Measurements from ENCODE around the gene TASOR2. TPM values are rescaled to one million over a fixed set of nuclear protein-coding genes. Genes with fewer than 3 reads are reported as not detected.

The TASOR2 gene
- total and polyA plus RNA-seq, 2 donors (not counting 3 experiments of a cell fraction or from before 2014, with no cell fraction given): 13.6 to 49.9 TPM

DNA sequence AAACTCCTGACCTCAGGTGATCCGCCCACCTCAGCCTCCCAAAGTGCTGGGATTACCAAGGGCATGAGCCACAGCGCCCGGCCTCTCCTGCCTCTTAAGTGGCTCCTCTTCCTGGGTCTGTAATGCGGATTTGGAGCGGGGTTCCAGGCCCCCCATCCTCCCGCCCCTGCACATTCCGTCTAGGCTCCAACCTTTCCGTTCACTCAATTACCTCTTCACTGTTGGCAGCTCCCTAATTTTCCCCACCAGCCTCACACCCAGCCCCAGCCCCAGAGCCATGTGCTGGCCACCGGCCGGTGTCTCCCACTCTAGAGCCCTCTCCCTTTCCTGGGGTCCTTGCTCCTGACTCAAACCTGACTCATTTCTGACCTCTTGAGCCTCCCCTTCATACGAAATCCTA lies 34.9 kb upstream of the TASOR2 start:
- Histone ChIP-seq H3K36me3 (ENCODE audit: control insufficient read depth in 2 of 2, extremely low read depth in 1 of 2, insufficient read depth in 2 of 2, low read length in 2 of 2) (no peaks in the 10 kb centered on the region), H3K9ac (replicated peaks; ENCODE audit: extremely low read depth, insufficient read depth, low read length) (no peak overlapping the region), H3K4me2 (ENCODE audit: insufficient read depth, low read length) (no peak overlapping the region), H3K27me3 (ENCODE audit: control insufficient read depth in 2 of 2, insufficient read depth in 2 of 2, low read length in 2 of 2) (no peaks in the 10 kb centered on the region), H3K4me3 (replicated peaks in 1 of 3; ENCODE audit: insufficient read depth in 1 of 3, low read depth in 1 of 3, low read length in 3 of 3) (no peak overlapping the region), H3K9me3 (replicated peaks; ENCODE audit: control insufficient read depth, insufficient read depth, low read length) (no peaks in the 10 kb centered on the region), H3K9me1 (replicated peaks; ENCODE audit: control insufficient read depth, extremely low read depth, insufficient read depth, low read length) (no peaks in the 10 kb centered on the region), H3K79me2 (ENCODE audit: control insufficient read depth, insufficient read depth, low read length) (no peaks in the 10 kb centered on the region), H4K20me1 (replicated peaks; ENCODE audit: control insufficient read depth, extremely low read depth, insufficient read depth, low read length) (no peaks in the 10 kb centered on the region), H2AFZ (ENCODE audit: low read depth, low read length) (no peak overlapping the region), H3K27ac (ENCODE audit: insufficient read depth, low read depth, low read length) (no peak overlapping the region), H3K4me1 (ENCODE audit: control insufficient read depth, extremely low read depth, insufficient read depth, low read length) (no peaks in the 10 kb centered on the region)
- BruUV-seq (replicated peaks): no TSS peak
- ChIA-PET CTCF (no interaction called here), POLR2A (no interaction called here)
- dilution Hi-C loops (cut with MboI; ENCODE audit: extremely low pct_ligation_motif_present, low sequenced_read_pairs) (no loop called here), intact Hi-C loops (cut with micrococcal nuclease) (no loop called here)
- FAIRE-seq: no peak
- DNase-seq (ENCODE audit: low read depth, low spot score): no peak
- TF ChIP-seq MYC (IDR thresholded peaks at IDR 0.05; ENCODE audit: low read depth, low read length) (no peak), JUN (IDR thresholded peaks at IDR 0.05; ENCODE audit: borderline replicate concordance, insufficient read depth, insufficient read length, low read depth) (no peak), POLR2A (IDR thresholded peaks at IDR 0.05; ENCODE audit: low read depth, low read length) (no peak), FOS (IDR thresholded peaks at IDR 0.05; ENCODE audit: borderline replicate concordance, insufficient read depth, low read length) (no peak), POLR2AphosphoS5 (IDR thresholded peaks at IDR 0.05; ENCODE audit: insufficient read depth, low read depth, low read length) (no peak), GATA2 (IDR thresholded peaks at IDR 0.05; ENCODE audit: insufficient read depth, insufficient read length, low read depth, low read length) (no peak)
- TF ChIP-seq, protein P1, sequence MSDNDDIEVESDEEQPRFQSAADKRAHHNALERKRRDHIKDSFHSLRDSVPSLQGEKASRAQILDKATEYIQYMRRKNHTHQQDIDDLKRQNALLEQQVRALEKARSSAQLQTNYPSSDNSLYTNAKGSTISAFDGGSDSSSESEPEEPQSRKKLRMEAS (IDR thresholded peaks at IDR 0.05; ENCODE audit: insufficient read depth, insufficient read length): no peak
- TF ChIP-seq, protein P2, sequence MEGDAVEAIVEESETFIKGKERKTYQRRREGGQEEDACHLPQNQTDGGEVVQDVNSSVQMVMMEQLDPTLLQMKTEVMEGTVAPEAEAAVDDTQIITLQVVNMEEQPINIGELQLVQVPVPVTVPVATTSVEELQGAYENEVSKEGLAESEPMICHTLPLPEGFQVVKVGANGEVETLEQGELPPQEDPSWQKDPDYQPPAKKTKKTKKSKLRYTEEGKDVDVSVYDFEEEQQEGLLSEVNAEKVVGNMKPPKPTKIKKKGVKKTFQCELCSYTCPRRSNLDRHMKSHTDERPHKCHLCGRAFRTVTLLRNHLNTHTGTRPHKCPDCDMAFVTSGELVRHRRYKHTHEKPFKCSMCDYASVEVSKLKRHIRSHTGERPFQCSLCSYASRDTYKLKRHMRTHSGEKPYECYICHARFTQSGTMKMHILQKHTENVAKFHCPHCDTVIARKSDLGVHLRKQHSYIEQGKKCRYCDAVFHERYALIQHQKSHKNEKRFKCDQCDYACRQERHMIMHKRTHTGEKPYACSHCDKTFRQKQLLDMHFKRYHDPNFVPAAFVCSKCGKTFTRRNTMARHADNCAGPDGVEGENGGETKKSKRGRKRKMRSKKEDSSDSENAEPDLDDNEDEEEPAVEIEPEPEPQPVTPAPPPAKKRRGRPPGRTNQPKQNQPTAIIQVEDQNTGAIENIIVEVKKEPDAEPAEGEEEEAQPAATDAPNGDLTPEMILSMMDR (IDR thresholded peaks at IDR 0.05; ENCODE audit: extremely low read depth in 1 of 2, insufficient read depth in 1 of 2, low read depth in 1 of 2, low read length in 2 of 2): no peak
